Ectodermal cell (in vitro differentiated cells): ENCODE results near the gene CYB5R2.

Source experiments
- H3K27ac ChIP-seq: 2 replicates; pipeline ENCODE4 v1.7.0; 2013; ENCODE audit warnings: mild to moderate bottlenecking, low read depth, low read length; ENCODE audit not compliant: insufficient read depth, poor library complexity, severe bottlenecking
- H3K27me3 ChIP-seq: 2 replicates; pipeline ENCODE4 v1.7.0; 2013; ENCODE audit warnings: mild to moderate bottlenecking, low read length; ENCODE audit not compliant: insufficient read depth, control insufficient read depth, poor library complexity, severe bottlenecking
- H3K36me3 ChIP-seq: one replicate; pipeline ENCODE4 v1.7.0; 2013; ENCODE audit warnings: low read length; ENCODE audit not compliant: control insufficient read depth, insufficient read depth
- H3K4me1 ChIP-seq: one replicate; pipeline ENCODE4 v1.7.0; 2013; ENCODE audit warnings: low read length; ENCODE audit not compliant: control insufficient read depth, insufficient read depth
- H3K4me3 ChIP-seq: 2 replicates; pipeline ENCODE4 v1.7.0; 2013; ENCODE audit warnings: low read depth, low read length, control low read depth; ENCODE audit not compliant: insufficient read depth
- H3K9me3 ChIP-seq: 2 replicates; pipeline ENCODE4 v1.7.0; 2013; ENCODE audit warnings: mild to moderate bottlenecking, low read length, moderate library complexity; ENCODE audit not compliant: control insufficient read depth
- WGBS, 2 experiments: methylation state at CpG; one replicate each; pipeline ENCODE4 v1.1.7; 2013; ENCODE audit warnings: missing lambda C conversion rate in 2 of 2; 5-methylcytosine and 5-hydroxymethylcytosine counted together

The CYB5R2 gene

GRCh38 chr11:7655253-7656217, 17.8 kb downstream of the CYB5R2 start:
- Histone ChIP-seq H3K27me3 (no peaks in the 10 kb centered on the region), H3K4me1 (no peaks in the 10 kb centered on the region), H3K27ac (no peak overlapping the region), H3K9me3 (no peaks in the 10 kb centered on the region), H3K4me3 (no peak overlapping the region), H3K36me3 (no peaks in the 10 kb centered on the region)
- 90 to 91% methylated on average over 14 of the region's 14 CpGs for WGBS, 2 experiments

- Histone ChIP-seq H3K27me3 (no peaks in the 10 kb centered on the region), H3K9me3 (no peaks in the 10 kb centered on the region), H3K27ac (no peak overlapping the region), H3K4me1 (no peaks in the 10 kb centered on the region), H3K36me3 (no peaks in the 10 kb centered on the region), H3K4me3 (no peak overlapping the region)
- WGBS, 2 experiments: 93 to 94% methylated on average over 4 of the region's 4 CpGs
These were observed 19.1 kb downstream of the CYB5R2 start for GRCh38 chr11:7654195-7654705.

- no peak overlapping the region for H3K27ac ChIP-seq
- no peaks in the 10 kb centered on the region for H3K27me3 ChIP-seq
- 96 to 98% methylated on average over 9 of the region's 9 CpGs for WGBS, 2 experiments
- no peak overlapping the region for H3K4me3 ChIP-seq
- H3K4me1 ChIP-seq: no peaks in the 10 kb centered on the region
- no peaks in the 10 kb centered on the region for H3K9me3 ChIP-seq
- H3K36me3 ChIP-seq: no peaks in the 10 kb centered on the region
These were observed 21.6 kb downstream of the CYB5R2 start for GRCh38 chr11:7651700-7652099.

DNA sequence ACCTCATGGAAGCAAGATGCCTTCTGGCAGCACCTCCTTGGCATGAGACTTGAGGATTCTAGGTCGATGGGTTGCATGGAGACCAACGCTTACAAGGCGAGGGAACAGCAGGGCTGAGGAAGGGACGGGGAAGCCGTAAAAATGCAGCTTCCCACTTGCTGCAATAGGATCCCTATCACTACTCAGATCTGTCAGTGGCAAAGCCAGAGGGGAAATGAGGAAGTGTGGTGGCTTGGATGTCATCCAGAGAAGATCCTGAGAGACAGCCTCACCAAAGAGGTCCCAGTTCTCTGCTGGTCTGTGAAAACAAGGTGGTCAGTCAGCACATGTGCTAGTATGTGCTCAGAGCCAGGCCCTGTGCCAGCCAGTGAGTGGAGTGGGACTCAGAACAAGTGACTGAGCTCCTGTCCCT, 22.2 kb downstream of the CYB5R2 start:
- whole genome bisulfite sequencing, 2 experiments: 92 to 94% methylated on average over 5 of the region's 5 CpGs
- H3K4me3 ChIP-seq: no peak overlapping the region
- no peaks in the 10 kb centered on the region for H3K9me3 ChIP-seq
- H3K4me1 ChIP-seq: no peaks in the 10 kb centered on the region
- no peak overlapping the region for H3K27ac ChIP-seq
- H3K27me3 ChIP-seq: no peaks in the 10 kb centered on the region
- H3K36me3 ChIP-seq: no peaks in the 10 kb centered on the region

GRCh38 chr11:7648264-7648663, 25.0 kb downstream of the CYB5R2 start:
- Histone ChIP-seq H3K4me3 (no peak overlapping the region), H3K4me1 (peaks cover 1% of the 10 kb centered on the region), H3K27ac (no peak overlapping the region), H3K27me3 (no peaks in the 10 kb centered on the region), H3K36me3 (no peaks in the 10 kb centered on the region), H3K9me3 (no peaks in the 10 kb centered on the region)
- 90 to 95% methylated on average over 3 of the region's 3 CpGs for WGBS, 2 experiments

- peaks cover 3% of the 10 kb centered on the region for H3K4me1 ChIP-seq
- H3K27ac ChIP-seq: no peak overlapping the region
- no peaks in the 10 kb centered on the region for H3K36me3 ChIP-seq
- no peaks in the 10 kb centered on the region for H3K27me3 ChIP-seq
- no peaks in the 10 kb centered on the region for H3K9me3 ChIP-seq
- WGBS, 2 experiments: 88 to 100% methylated on average over 1 to 2 of the region's 2 CpGs
- no peak overlapping the region for H3K4me3 ChIP-seq
These were observed 26.4 kb downstream of the CYB5R2 start for GRCh38 chr11:7646866-7647265.

DNA sequence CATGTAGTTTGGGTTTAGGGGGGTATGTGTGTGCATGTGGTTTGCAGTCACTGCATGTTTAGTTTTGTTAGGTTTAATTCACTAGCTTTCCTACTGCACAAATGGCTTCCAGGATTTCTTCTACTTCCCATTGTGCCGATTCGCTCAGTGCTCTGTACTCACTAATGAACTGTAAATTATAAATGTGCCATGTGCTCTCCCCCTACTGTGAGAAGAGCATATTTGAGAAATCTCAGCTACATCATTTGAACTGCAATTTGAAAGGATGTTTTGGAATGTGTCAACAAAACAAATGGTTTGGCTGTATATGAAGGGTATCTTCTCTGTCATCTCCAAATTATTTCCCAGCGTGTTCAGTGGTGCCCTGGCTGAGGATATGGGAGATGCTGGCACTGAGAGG, 28.1 kb downstream of the CYB5R2 start:
- no peaks in the 10 kb centered on the region for H3K36me3 ChIP-seq
- WGBS, 2 experiments: 89 to 97% methylated on average over 3 of the region's 3 CpGs
- no peak overlapping the region for H3K4me3 ChIP-seq

DNA sequence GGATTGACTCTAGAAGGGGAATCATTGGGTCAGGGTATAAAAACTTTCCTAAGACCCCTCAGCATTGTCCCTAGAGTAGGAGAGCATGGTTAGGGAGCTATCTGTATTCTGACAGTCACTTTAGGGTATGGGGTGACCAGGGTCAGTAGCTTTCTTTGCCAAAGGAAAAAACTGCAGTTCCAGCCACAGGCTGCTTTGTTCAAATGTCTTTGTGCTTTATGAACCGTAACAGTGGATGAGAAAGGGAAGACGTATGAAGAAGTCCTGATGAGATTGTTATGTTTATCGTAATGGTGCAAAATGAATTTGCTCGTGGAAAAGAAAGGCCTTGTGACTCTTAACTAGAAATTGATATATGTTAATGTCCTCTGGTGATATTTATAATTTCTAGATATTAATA, 30.0 kb downstream of the CYB5R2 start:
- peaks cover 3% of the 10 kb centered on the region for H3K4me1 ChIP-seq
- H3K9me3 ChIP-seq: no peaks in the 10 kb centered on the region
- WGBS, 2 experiments: 72 to 74% methylated on average over 4 of the region's 4 CpGs
- no peak overlapping the region for H3K4me3 ChIP-seq
- no peaks in the 10 kb centered on the region for H3K27me3 ChIP-seq
- no peak overlapping the region for H3K27ac ChIP-seq
- no peaks in the 10 kb centered on the region for H3K36me3 ChIP-seq

More for the DNA sequence above, 28.1 kb downstream of the CYB5R2 start:
- H3K27ac ChIP-seq: no peak overlapping the region
- H3K9me3 ChIP-seq: no peaks in the 10 kb centered on the region
- no peaks in the 10 kb centered on the region for H3K27me3 ChIP-seq
- peaks cover 3% of the 10 kb centered on the region for H3K4me1 ChIP-seq

DNA sequence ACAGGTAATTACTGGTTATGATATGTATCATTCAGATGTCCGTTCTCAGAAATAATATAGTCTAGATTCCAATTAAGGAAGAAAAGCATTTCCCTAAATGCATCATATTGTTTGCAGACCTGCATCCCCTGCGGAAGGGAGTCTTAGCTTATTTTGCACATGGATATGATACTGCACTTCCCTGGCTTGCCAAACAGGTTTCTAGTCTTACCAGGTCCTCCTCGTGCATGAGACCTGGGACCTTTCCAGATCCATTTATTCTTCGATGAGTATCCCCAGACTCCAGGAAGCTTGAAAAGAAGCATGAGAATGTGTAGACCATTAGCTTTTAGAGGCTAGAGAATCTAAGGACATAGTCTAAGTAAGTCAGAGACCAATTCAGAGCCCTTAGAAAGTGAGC, 30.6 kb downstream of the CYB5R2 start:
- 68% methylated on average over 3 to 4 of the region's 4 CpGs for WGBS, 2 experiments
- no peaks in the 10 kb centered on the region for H3K27me3 ChIP-seq
- H3K36me3 ChIP-seq: no peaks in the 10 kb centered on the region
- peaks cover 3% of the 10 kb centered on the region for H3K4me1 ChIP-seq
- no peak overlapping the region for H3K27ac ChIP-seq
- H3K9me3 ChIP-seq: no peaks in the 10 kb centered on the region
- no peak overlapping the region for H3K4me3 ChIP-seq

DNA sequence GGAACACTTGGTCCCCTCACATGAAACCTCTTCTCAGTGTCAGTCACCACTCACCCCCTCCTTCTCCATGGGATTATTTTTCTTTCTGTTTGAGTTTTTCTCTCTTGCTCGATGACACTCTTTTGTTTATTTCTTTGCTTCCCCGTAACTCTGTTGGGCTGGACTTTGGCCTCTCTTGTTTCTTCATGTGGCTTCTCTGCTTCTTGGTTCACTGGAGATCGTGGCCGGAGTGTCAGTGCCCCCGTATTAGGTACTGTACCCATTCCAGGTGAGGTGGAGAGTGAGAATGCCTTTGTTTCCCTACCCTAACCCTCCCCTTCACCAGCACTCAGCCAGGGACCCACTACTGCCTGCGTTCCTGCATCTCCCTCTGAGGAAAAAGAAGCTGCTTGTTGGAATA, 32.5 kb downstream of the CYB5R2 start:
- H3K9me3 ChIP-seq: no peaks in the 10 kb centered on the region
- H3K27me3 ChIP-seq: no peaks in the 10 kb centered on the region
- H3K36me3 ChIP-seq: no peaks in the 10 kb centered on the region
- WGBS, 2 experiments: 93 to 97% methylated on average over 6 of the region's 6 CpGs
- H3K27ac ChIP-seq: no peak overlapping the region
- peaks cover 3% of the 10 kb centered on the region for H3K4me1 ChIP-seq
- H3K4me3 ChIP-seq: no peak overlapping the region
